GM12892 (cell line): ENCODE results near the gene ZNF862.

Experiments used
- POLR2A ChIP-seq: IDR thresholded peaks from 2 replicates; pipeline ENCODE4 v1.6.1; 2011; ENCODE audit warnings: low read depth, low read length, control low read depth
- POLR2AphosphoS5 ChIP-seq: IDR thresholded peaks from 2 replicates; pipeline ENCODE4 v1.6.1; 2011; ENCODE audit warnings: low read depth, low read length, control low read depth

- TF ChIP-seq POLR2A (no peak), POLR2AphosphoS5 (no peak)
Measured at GRCh38 chr7:149833495-149834130, 4.6 kb upstream of the ZNF862 start.
